K562 (cell line): ENCODE data around the gene GLIS1. TPM values are rescaled to one million over a fixed set of nuclear protein-coding genes. Genes with fewer than 3 reads are reported as not detected.

Experiments
- ATAC-seq: fragments of 200-7000 bp; cut with Tn5 transposase; 3 replicates; pipeline ENCODE4 v1.9.1; 2020; ENCODE audit warnings: moderate library complexity
- BruUV-seq: library from RNA; stranded (reverse); fragments of 400-500 nt; replicated peaks from 2 replicates; lab custom pipeline; 2021; lab: Mats Ljungman, UMichigan
- CTCF ChIA-PET: fragments of 300-600 bp; formaldehyde crosslinking; extraction: SDS; loops from one replicate; lab custom pipeline; 2021; ENCODE audit warnings: low intra/inter-chr PET ratio; lab: Yijun Ruan, JAX
- POLR2A ChIA-PET: fragments of 300-600, 350-650 bp; sonication (Branson Sonifier 250); formaldehyde crosslinking; extraction: SDS; loops from one replicate; lab custom pipeline; 2021; ENCODE audit warnings: antibody characterized with exemption, inconsistent platforms; lab: Yijun Ruan, JAX
- DNase-seq, 4 experiments: peaks; one replicate each; pipeline versions ENCODE4 v3.0.0 to v3.0.0-alpha.2; 2011 to 2018; ENCODE audit warnings: low spot score in 3 of 4, mixed read lengths in 3 of 4; ENCODE audit errors: extremely low read depth in 1 of 4
- FAIRE-seq: peaks from 2 replicates; lab custom pipeline; 2011; peaks lifted over from hg19 to GRCh38; lab: Jason Lieb, UNC
- H2AFZ ChIP-seq: 2 replicates; pipeline ENCODE4 v1.6.0; 2011; ENCODE audit warnings: low read depth, low read length, control low read depth, inconsistent platforms
- H3K27ac ChIP-seq: fragments of 200-600 bp; 3 replicates; pipeline ENCODE4 v1.8.0; 2011; ENCODE audit warnings: low read depth, mild to moderate bottlenecking, control low read depth, inconsistent platforms, low read length, moderate library complexity, mixed read lengths; ENCODE audit errors: extremely low read depth
- H3K27me3 ChIP-seq, 2 experiments: fragments of 300-600 bp in 1 of 2; 2 replicates in 1 of 2; 3 replicates in 1 of 2; pipeline versions ENCODE4 v1.6.0 to v1.8.0; 2011; ENCODE audit warnings: inconsistent platforms in 2 of 2, low read length in 2 of 2, mild to moderate bottlenecking in 1 of 2, mixed read lengths in 1 of 2, moderate library complexity in 1 of 2; ENCODE audit not compliant: control insufficient read depth in 2 of 2, insufficient read depth in 2 of 2
- H3K36me3 ChIP-seq: fragments of 300-600 bp; 3 replicates; pipeline ENCODE4 v1.8.0; 2011; ENCODE audit warnings: mild to moderate bottlenecking, low read length, inconsistent platforms; ENCODE audit not compliant: control insufficient read depth, insufficient read depth
- H3K4me1 ChIP-seq, 2 experiments: fragments of 200-600 bp in 1 of 2; replicated peaks in 1 of 2; 2 replicates in 1 of 2; 3 replicates in 1 of 2; pipeline versions ENCODE4 v1.5.1 to v1.8.0; 2011; ENCODE audit warnings: inconsistent platforms in 2 of 2, low read length in 2 of 2, mild to moderate bottlenecking in 1 of 2, mixed read lengths in 1 of 2, moderate library complexity in 1 of 2; ENCODE audit not compliant: control insufficient read depth in 2 of 2, insufficient read depth in 2 of 2
- H3K4me2 ChIP-seq: 2 replicates; pipeline ENCODE4 v1.6.1; 2011; ENCODE audit warnings: low read length, control low read depth, inconsistent platforms, mixed read lengths; ENCODE audit not compliant: insufficient read depth
- H3K4me3 ChIP-seq: fragments of 200-600 bp; sonication (generic), shearing (Covaris generic); 2 replicates; pipeline ENCODE4 v1.5.1; 2016; ENCODE audit warnings: control low read depth, inconsistent platforms
- H3K79me2 ChIP-seq: fragments of 200-600 bp; 3 replicates; pipeline ENCODE4 v1.8.0; 2011; ENCODE audit warnings: low read length, inconsistent platforms; ENCODE audit not compliant: control insufficient read depth, insufficient read depth
- H3K9ac ChIP-seq, 2 experiments: 2 replicates each; pipeline versions ENCODE4 v1.6.0 to v1.6.1; 2011; ENCODE audit warnings: low read depth in 2 of 2, low read length in 2 of 2, control low read depth in 1 of 2, inconsistent platforms in 1 of 2, mild to moderate bottlenecking in 1 of 2, mixed read lengths in 1 of 2; ENCODE audit not compliant: insufficient read depth in 1 of 2
- H3K9me1 ChIP-seq: one replicate; pipeline ENCODE4 v1.6.0; 2011; ENCODE audit warnings: inconsistent platforms, mild to moderate bottlenecking, low read length, moderate library complexity; ENCODE audit not compliant: control insufficient read depth, insufficient read depth
- H3K9me3 ChIP-seq: replicated peaks from 2 replicates; pipeline ENCODE4 v1.5.1; 2011; ENCODE audit warnings: low read depth, low read length, inconsistent platforms; ENCODE audit not compliant: control insufficient read depth, insufficient read depth
- H4K20me1 ChIP-seq: replicated peaks from 2 replicates; pipeline ENCODE4 v1.6.1; 2011; ENCODE audit warnings: low read length, inconsistent platforms, mixed read lengths; ENCODE audit not compliant: control insufficient read depth, insufficient read depth
- BMI1 ChIP-seq: fragments of 150-350 bp; IDR thresholded peaks from 2 replicates; pipeline ENCODE4 v1.6.1; 2014; ENCODE audit warnings: low read length
- CTBP1 ChIP-seq: fragments of 450-650 bp; IDR thresholded peaks from 2 replicates; pipeline ENCODE4 v1.6.1; 2016; ENCODE audit warnings: borderline replicate concordance
- E2F3 ChIP-seq: fragments of 250-450 bp; sonication (Bioruptor Pico); IDR thresholded peaks from 2 replicates; pipeline ENCODE4 v1.4.0; 2020; ENCODE audit warnings: mild to moderate bottlenecking
- FIP1L1 ChIP-seq: fragments of 200-400 bp; formaldehyde crosslinking; IDR thresholded peaks from 2 replicates; pipeline ENCODE4 v1.6.1; 2018; ENCODE audit warnings: mild to moderate bottlenecking, low read depth, low read length; ENCODE audit not compliant: poor library complexity, severe bottlenecking
- HDAC2 ChIP-seq: fragments of 450-650 bp; IDR thresholded peaks from 2 replicates; pipeline ENCODE4 v1.6.1; 2016; ENCODE audit warnings: mild to moderate bottlenecking
- HNRNPK ChIP-seq: fragments of 200-400 bp; formaldehyde crosslinking; IDR thresholded peaks from one replicate; pipeline ENCODE4 v1.6.1; 2018; ENCODE audit warnings: mild to moderate bottlenecking, low read depth, low read length; ENCODE audit not compliant: poor library complexity, severe bottlenecking
- KDM1A ChIP-seq, 2 experiments: fragments of 450-650 bp; IDR thresholded peaks; 2 replicates each; pipeline ENCODE4 v1.6.1; 2016; ENCODE audit warnings: mild to moderate bottlenecking in 2 of 2
- PRMT5 ChIP-seq: sonication (generic); formaldehyde crosslinking; IDR thresholded peaks from 2 replicates; pipeline ENCODE4 v1.5.0; 2020; ENCODE audit warnings: missing genetic modification reagents
- RAD21 ChIP-seq, 2 experiments: fragments of 250-450 bp in 1 of 2; fragments of 450-650 bp in 1 of 2; sonication (Bioruptor Pico) in 1 of 2; formaldehyde crosslinking in 1 of 2; IDR thresholded peaks in 1 of 2; conservative IDR thresholded peaks in 1 of 2; 2 replicates each; pipeline versions ENCODE4 v1.4.0 to v1.8.0; 2020 to 2022; ENCODE audit warnings: mild to moderate bottlenecking in 2 of 2, moderate library complexity in 1 of 2
- TSC22D4 ChIP-seq: fragments of 450-650 bp; IDR thresholded peaks from 2 replicates; pipeline ENCODE4 v1.6.1; 2016; ENCODE audit warnings: missing genetic modification characterization, missing biosample characterization, control low read depth
- ZBTB7A ChIP-seq: IDR thresholded peaks from 2 replicates; pipeline ENCODE4 v1.6.1; 2011; ENCODE audit warnings: low read depth, mild to moderate bottlenecking, low read length, moderate library complexity, borderline replicate concordance; ENCODE audit not compliant: control insufficient read depth
- ZNF184 ChIP-seq: sonication (generic); formaldehyde crosslinking; IDR thresholded peaks from 2 replicates; pipeline ENCODE4 v1.5.0; 2020; ENCODE audit warnings: missing genetic modification reagents
- ZNF584 ChIP-seq: fragments of 200-800 bp; sonication (Bioruptor generic); IDR thresholded peaks from 2 replicates; pipeline ENCODE4 v1.6.1; 2016; ENCODE audit warnings: low read depth, mild to moderate bottlenecking, missing genetic modification characterization, missing compliant biosample characterization
- ZSCAN29 ChIP-seq: fragments of 450-650 bp; IDR thresholded peaks from 2 replicates; pipeline ENCODE4 v1.6.1; 2017
- WGBS: fragments of 100-300 bp; shearing (Covaris generic); methylation state at CpG from one replicate; pipeline ENCODE4 v1.1.6; 2016; ENCODE audit warnings: low coverage, mixed read lengths; ENCODE audit not compliant: insufficient coverage; ENCODE audit errors: missing lambda C conversion rate; 5-methylcytosine and 5-hydroxymethylcytosine counted together
- in situ Hi-C: fragments of 300-500 bp; cut with MboI; formaldehyde crosslinking; loops from 4 replicates; pipeline ENCODE4 v1.15.0; 2018; ENCODE audit warnings: inconsistent platforms, mixed read lengths
- intact Hi-C: fragments of 100-400 bp; cut with micrococcal nuclease; formaldehyde crosslinking; loops from 2 replicates; pipeline ENCODE4 v1.14.2; 2022
- polyA plus RNA-seq, 8 experiments: library from polyadenylated mRNA; depleted of rRNA in 4 of 8; stranded (reverse) in 5 of 8; unstranded in 3 of 8; fragments of >200 nt; fragmentation: Nextera tagmentation in 2 of 8; fragmentation: Illumina TruSeq in 1 of 8; extraction: Ambion mirVana in 2 of 8; extraction: Trizol in 1 of 8; gene quantifications; 2 replicates each; pipeline versions ENCODE4 v1.2.1 to v1.2.3, GENCODE V29; 2011 to 2014; ENCODE audit warnings: inconsistent platforms in 1 of 8, missing spikeins in 1 of 8
- total RNA-seq, 7 experiments: library from RNA; depleted of rRNA in 6 of 7; stranded (reverse); fragments of >200 nt in 6 of 7; fragmentation: Illumina TruSeq in 2 of 7; extraction: Trizol in 2 of 7; gene quantifications; 2 replicates each; pipeline versions ENCODE4 v1.2.1 to v1.2.3, GENCODE V29; 2011 to 2021; ENCODE audit warnings: low replicate concordance in 1 of 7
- TF ChIP-seq, protein P1 (sequence below): fragments of 250-450 bp; sonication (Bioruptor Pico); IDR thresholded peaks from 2 replicates; pipeline ENCODE4 v1.5.1; 2021; ENCODE audit warnings: mild to moderate bottlenecking
- TF ChIP-seq, protein P2 (sequence below): sonication (generic); formaldehyde crosslinking; IDR thresholded peaks from 2 replicates; pipeline ENCODE4 v1.8.1; 2023; ENCODE audit warnings: mild to moderate bottlenecking, missing genetic modification reagents

Gene GLIS1
- total and polyA plus RNA-seq, 9 of the 15 experiments (the other 6 are each of a cell fraction or from before 2014, with no cell fraction given), result not detected

DNA sequence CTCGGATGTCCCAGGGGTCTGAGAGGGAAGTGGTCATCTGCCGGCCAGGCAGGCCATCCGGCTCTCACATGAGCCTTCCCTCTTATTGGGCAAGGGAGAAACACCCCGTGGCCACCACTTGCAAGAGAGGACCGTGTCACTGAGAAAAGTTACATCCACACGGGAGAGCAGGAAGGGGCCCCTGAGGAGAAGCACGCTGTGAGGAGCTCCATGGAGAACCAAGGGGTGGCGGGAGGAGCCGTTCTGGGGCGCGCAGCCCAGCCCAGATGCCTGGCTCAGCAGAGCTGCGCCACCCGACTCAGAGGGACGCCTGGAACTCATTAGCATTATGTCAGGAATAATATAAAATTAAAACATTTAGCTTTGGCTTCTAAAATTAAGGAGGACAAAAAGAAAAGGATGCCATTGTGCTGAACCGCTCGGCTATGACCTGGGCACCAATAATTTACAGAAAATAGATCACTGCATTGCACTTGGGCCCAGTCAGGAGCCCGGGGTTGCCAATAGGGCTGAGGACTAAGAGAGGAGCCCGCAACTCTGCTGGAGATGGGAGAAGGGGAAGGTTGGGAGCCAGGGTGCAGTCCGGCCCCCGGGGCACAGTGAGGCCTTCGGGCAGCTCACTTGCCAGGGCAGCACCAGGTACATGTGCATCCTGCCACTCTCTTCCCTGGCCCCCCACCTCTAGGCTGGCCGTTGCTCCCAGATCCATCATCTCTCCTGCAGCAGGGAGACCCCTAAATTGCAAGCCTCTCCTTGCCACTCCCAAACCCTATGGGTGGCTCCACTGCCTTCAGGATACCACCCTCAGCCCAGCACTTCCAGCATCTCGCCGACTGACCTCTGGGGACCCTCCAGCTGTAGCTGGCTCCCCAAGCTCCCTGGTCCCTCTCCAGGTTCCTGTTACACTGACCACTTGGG, 194.9 kb downstream of the GLIS1 start:
- no peaks in the 10 kb centered on the region for H3K9me1 ChIP-seq
- TF ChIP-seq ZNF584 (CRISPR knock-in tag), result no peak
- no peak for TF ChIP-seq PRMT5 (CRISPR knock-in tag)
- no peak for TF ChIP-seq ZNF184 (CRISPR knock-in tag)
- no peak for TF ChIP-seq FIP1L1
- TF ChIP-seq RAD21 (CRISPR knock-in tag; conservative IDR thresholded peaks at IDR 0.05 in 1 of 2, IDR thresholded peaks at IDR 0.05 in 1 of 2), result no peak
- no peak for TF ChIP-seq CTBP1
- no peak for TF ChIP-seq KDM1A (IDR thresholded peaks at IDR 0.05)
- no peak for TF ChIP-seq BMI1
- no peak for TF ChIP-seq E2F3 (CRISPR knock-in tag)
- no peak for TF ChIP-seq ZSCAN29
- TF ChIP-seq, protein P1, sequence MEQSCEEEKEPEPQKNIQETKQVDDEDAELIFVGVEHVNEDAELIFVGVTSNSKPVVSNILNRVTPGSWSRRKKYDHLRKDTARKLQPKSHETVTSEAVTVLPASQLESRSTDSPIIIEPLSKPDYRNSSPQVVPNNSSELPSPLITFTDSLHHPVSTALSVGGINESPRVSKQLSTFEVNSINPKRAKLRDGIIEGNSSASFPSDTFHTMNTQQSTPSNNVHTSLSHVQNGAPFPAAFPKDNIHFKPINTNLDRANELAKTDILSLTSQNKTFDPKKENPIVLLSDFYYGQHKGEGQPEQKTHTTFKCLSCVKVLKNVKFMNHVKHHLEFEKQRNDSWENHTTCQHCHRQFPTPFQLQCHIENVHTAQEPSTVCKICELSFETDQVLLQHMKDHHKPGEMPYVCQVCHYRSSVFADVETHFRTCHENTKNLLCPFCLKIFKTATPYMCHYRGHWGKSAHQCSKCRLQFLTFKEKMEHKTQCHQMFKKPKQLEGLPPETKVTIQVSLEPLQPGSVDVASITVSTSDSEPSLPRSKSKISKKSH (CRISPR knock-in tag), result no peak
- no peak for TF ChIP-seq HDAC2
- no peak for TF ChIP-seq TSC22D4 (tag)
- no peak for TF ChIP-seq HNRNPK
- no peak for TF ChIP-seq ZBTB7A
- TF ChIP-seq, protein P2, sequence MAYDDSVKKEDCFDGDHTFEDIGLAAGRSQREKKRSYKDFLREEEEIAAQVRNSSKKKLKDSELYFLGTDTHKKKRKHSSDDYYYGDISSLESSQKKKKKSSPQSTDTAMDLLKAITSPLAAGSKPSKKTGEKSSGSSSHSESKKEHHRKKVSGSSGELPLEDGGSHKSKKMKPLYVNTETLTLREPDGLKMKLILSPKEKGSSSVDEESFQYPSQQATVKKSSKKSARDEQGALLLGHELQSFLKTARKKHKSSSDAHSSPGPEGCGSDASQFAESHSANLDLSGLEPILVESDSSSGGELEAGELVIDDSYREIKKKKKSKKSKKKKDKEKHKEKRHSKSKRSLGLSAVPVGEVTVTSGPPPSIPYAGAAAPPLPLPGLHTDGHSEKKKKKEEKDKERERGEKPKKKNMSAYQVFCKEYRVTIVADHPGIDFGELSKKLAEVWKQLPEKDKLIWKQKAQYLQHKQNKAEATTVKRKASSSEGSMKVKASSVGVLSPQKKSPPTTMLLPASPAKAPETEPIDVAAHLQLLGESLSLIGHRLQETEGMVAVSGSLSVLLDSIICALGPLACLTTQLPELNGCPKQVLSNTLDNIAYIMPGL (CRISPR knock-in tag), result no peak
- H3K4me3 ChIP-seq, result no peak overlapping the region
- H3K79me2 ChIP-seq, result no peaks in the 10 kb centered on the region
- H3K36me3 ChIP-seq, result no peaks in the 10 kb centered on the region
- DNase-seq (no peak), ATAC-seq (no peak), FAIRE-seq (no peak)
- CTCF ChIA-PET, result no interaction called here
- peaks cover 29 to 81% of the 10 kb centered on the region in 2 experiments for H3K27me3 ChIP-seq
- POLR2A ChIA-PET, result interaction anchor here (0.7 kb wide), 1 partner anchor 11 kb away, joined by 3 read pairs; no protein-coding TSS in a partner anchor
- intact Hi-C loops (no loop called here), in situ Hi-C loops (no loop called here)
- no peak overlapping the region for H3K4me2 ChIP-seq
- no peaks in the 10 kb centered on the region for H3K9me3 ChIP-seq
- WGBS, result under 1% methylated on average over 24 of the region's 24 CpGs
- peaks cover 10% of the 10 kb centered on the region for H4K20me1 ChIP-seq
- H3K27ac ChIP-seq, result no peak overlapping the region
- H3K9ac ChIP-seq, result no peak overlapping the region
- no peak overlapping the region for H2AFZ ChIP-seq
- no peaks in the 10 kb centered on the region for H3K4me1 ChIP-seq
- BruUV-seq, result no TSS peak
